ENCODE measurements around the gene DLEC1.
A peak's percentile ranks its signal among the peaks of the same experiment; 100 is the strongest.

Gene DLEC1

GRCh38 chr3:38163117-38163840 lies 124.3 kb downstream of the DLEC1 start:
- DNase-seq, result peak in 1 of 3 donors; percentile 50

GRCh38 chr3:38163841-38164642 lies 125.0 kb downstream of the DLEC1 start:
- DNase-seq, result no peak

- DNase-seq, result no peak
These were observed 125.6 kb downstream of the DLEC1 start for GRCh38 chr3:38164643-38164951.

GRCh38 chr3:38164952-38165721 lies 126.1 kb downstream of the DLEC1 start, which contains the start of gene OXSR1:
OXSR1 (plus strand) TSS chr3:38165537; CDS start chr3:38165877, 340 bp downstream.
- DNase-seq, result peak; percentile 99 to 100 (median 100)

GRCh38 chr3:38165722-38166387 lies 126.8 kb downstream of the DLEC1 start:
- DNase-seq, result no peak

GRCh38 chr3:38167591-38167990 lies 128.6 kb downstream of the DLEC1 start:
- peak in 2 of 3 donors; percentile 60 for DNase-seq

GRCh38 chr3:38168151-38169026 lies 129.4 kb downstream of the DLEC1 start:
- no peak for DNase-seq

GRCh38 chr3:38169027-38169317 lies 130.0 kb downstream of the DLEC1 start:
- peak in 2 of 3 donors; percentile 60 to 70 for DNase-seq

GRCh38 chr3:38170722-38171121 lies 131.7 kb downstream of the DLEC1 start:
- DNase-seq, result no peak

- DNase-seq, result no peak
These were observed 132.6 kb downstream of the DLEC1 start for GRCh38 chr3:38171622-38172021.
